Keratinocyte (primary cell): ENCODE results near the gene AZIN2. TPM values are rescaled to one million over a fixed set of nuclear protein-coding genes. Genes with fewer than 3 reads are reported as not detected.
A peak's percentile ranks its signal among the peaks of the same experiment; 100 is the strongest.

Experiments
- DNase-seq: peaks from one replicate; pipeline ENCODE4 v3.0.0-alpha.2; 2011; ENCODE audit warnings: low read depth, missing footprints, low spot score
- FAIRE-seq: peaks from 2 replicates; lab custom pipeline; 2011; peaks lifted over from hg19 to GRCh38; lab: Jason Lieb, UNC
- H2AFZ ChIP-seq: 2 replicates; pipeline ENCODE4 v1.6.0; 2012; ENCODE audit warnings: low read length, control low read depth, inconsistent platforms; ENCODE audit not compliant: control insufficient read depth
- H3K27ac ChIP-seq: 2 replicates; pipeline ENCODE4 v1.5.1; 2011; ENCODE audit warnings: low read length; ENCODE audit not compliant: control insufficient read depth, insufficient read depth
- H3K27me3 ChIP-seq: 3 replicates; pipeline ENCODE4 v1.6.0; 2011; ENCODE audit warnings: low read length; ENCODE audit not compliant: control insufficient read depth, insufficient read depth; ENCODE audit errors: extremely low read depth
- H3K36me3 ChIP-seq, 2 experiments: 2 replicates in 1 of 2; 3 replicates in 1 of 2; pipeline ENCODE4 v1.5.1; 2011; ENCODE audit warnings: low read length in 2 of 2, mild to moderate bottlenecking in 1 of 2; ENCODE audit not compliant: control insufficient read depth in 2 of 2, insufficient read depth in 2 of 2; ENCODE audit errors: extremely low read depth in 1 of 2
- H3K4me1 ChIP-seq: 3 replicates; pipeline ENCODE4 v1.5.1; 2011; ENCODE audit warnings: low read length; ENCODE audit not compliant: control insufficient read depth, insufficient read depth; ENCODE audit errors: extremely low read depth
- H3K4me2 ChIP-seq: 3 replicates; pipeline ENCODE4 v1.6.0; 2011; ENCODE audit warnings: low read depth, low read length; ENCODE audit not compliant: control insufficient read depth, insufficient read depth; ENCODE audit errors: extremely low read depth
- H3K4me3 ChIP-seq, 3 experiments: fragments of 200-600 bp in 1 of 3; sonication (generic) in 1 of 3; 2 replicates in 2 of 3; 3 replicates in 1 of 3; pipeline ENCODE4 v1.5.1; 2011 to 2016; ENCODE audit warnings: low read length in 3 of 3, mild to moderate bottlenecking in 3 of 3, control low read depth in 2 of 3, inconsistent platforms in 1 of 3, low read depth in 1 of 3, mixed read lengths in 1 of 3, mixed run types in 1 of 3, moderate library complexity in 1 of 3; ENCODE audit not compliant: control insufficient read depth in 2 of 3, insufficient read depth in 2 of 3; ENCODE audit errors: extremely low read depth in 1 of 3
- H3K79me2 ChIP-seq: 2 replicates; pipeline ENCODE4 v1.6.0; 2012; ENCODE audit warnings: low read length; ENCODE audit not compliant: control insufficient read depth, insufficient read depth
- H3K9ac ChIP-seq: 3 replicates; pipeline ENCODE4 v1.6.0; 2011; ENCODE audit warnings: low read length; ENCODE audit not compliant: control insufficient read depth, insufficient read depth; ENCODE audit errors: extremely low read depth
- H3K9me1 ChIP-seq: 3 replicates; pipeline ENCODE4 v1.6.0; 2011; ENCODE audit warnings: low read length; ENCODE audit not compliant: control insufficient read depth, insufficient read depth; ENCODE audit errors: extremely low read depth
- H3K9me3 ChIP-seq: 2 replicates; pipeline ENCODE4 v1.5.1; 2012; ENCODE audit warnings: low read depth, low read length; ENCODE audit not compliant: control insufficient read depth
- H4K20me1 ChIP-seq: 3 replicates; pipeline ENCODE4 v1.6.0; 2011; ENCODE audit warnings: low read length; ENCODE audit not compliant: control insufficient read depth, insufficient read depth; ENCODE audit errors: extremely low read depth
- CTCF ChIP-seq, 3 experiments: IDR thresholded peaks in 1 of 3; conservative IDR thresholded peaks in 1 of 3; optimal IDR thresholded peaks in 1 of 3; 2 replicates in 2 of 3; 3 replicates in 1 of 3; pipeline versions ENCODE3 to v1.5.1; 2011; ENCODE audit warnings: low read length in 3 of 3, mild to moderate bottlenecking in 3 of 3, moderate library complexity in 2 of 3, control low read depth in 1 of 3, inconsistent platforms in 1 of 3; ENCODE audit not compliant: insufficient read depth in 2 of 3; ENCODE audit errors: extremely low read depth in 1 of 3
- EZH2 ChIP-seq: IDR thresholded peaks from one replicate; pipeline ENCODE4 v1.6.1; 2012; ENCODE audit warnings: inconsistent platforms, mild to moderate bottlenecking, low read length, moderate library complexity
- dilution Hi-C: fragments of 300-500 bp; cut with MboI; formaldehyde crosslinking; loops from one replicate; pipeline ENCODE4 v1.7.0; 2020; ENCODE audit warnings: low sequenced_read_pairs; ENCODE audit not compliant: extremely low pct_ligation_motif_present
- polyA plus RNA-seq, 5 experiments: library from polyadenylated mRNA; depleted of rRNA in 3 of 5; stranded (reverse) in 3 of 5; stranded (forward) in 1 of 5; unstranded in 1 of 5; fragments of >200 nt; gene quantifications; 1 replicate in 1 of 5; 2 replicates in 3 of 5; 3 replicates in 1 of 5; pipeline versions ENCODE4 v1.2.1 to v1.2.3, GENCODE V29; 2011 to 2012; ENCODE audit warnings: missing spikeins in 2 of 5, low read depth in 1 of 5, low replicate concordance in 1 of 5

The AZIN2 gene
- polyA plus RNA-seq, 1 donor (not counting 4 experiments of a cell fraction or from before 2014, with no cell fraction given): 6.7 TPM

GRCh38 chr1:33097762-33098161 is 16.8 kb downstream of the AZIN2 start:
- TF ChIP-seq EZH2 (no peak), CTCF (optimal IDR thresholded peaks at IDR 0.05 in 1 of 3, IDR thresholded peaks at IDR 0.05 in 1 of 3, conservative IDR thresholded peaks at IDR 0.05 in 1 of 3; ENCODE audit: extremely low read depth in 1 of 3, insufficient read depth in 2 of 3, low read length in 3 of 3) (no peak)
- Histone ChIP-seq H3K4me3 (no peak overlapping the region), H2AFZ (no peak overlapping the region), H3K9me3 (no peaks in the 10 kb centered on the region), H4K20me1 (no peaks in the 10 kb centered on the region), H3K9me1 (no peaks in the 10 kb centered on the region), H3K36me3 (peaks cover 9 to 12% of the 10 kb centered on the region in 2 experiments), H3K27ac (no peak overlapping the region), H3K4me1 (peaks cover 35% of the 10 kb centered on the region), H3K27me3 (no peaks in the 10 kb centered on the region), H3K9ac (no peak overlapping the region), H3K4me2 (no peak overlapping the region), H3K79me2 (no peaks in the 10 kb centered on the region)
- dilution Hi-C loops: no loop called here
- FAIRE-seq (no peak), DNase-seq (no peak)

GRCh38 chr1:33098371-33098770 is 17.4 kb downstream of the AZIN2 start:
- no peak overlapping the region for H3K4me3 ChIP-seq
- H3K9ac ChIP-seq: no peak overlapping the region
- no peak for DNase-seq
- peaks cover 9 to 13% of the 10 kb centered on the region in 2 experiments for H3K36me3 ChIP-seq
- H3K79me2 ChIP-seq: no peaks in the 10 kb centered on the region
- no peaks in the 10 kb centered on the region for H3K9me3 ChIP-seq
- dilution Hi-C loops: no loop called here
- no peaks in the 10 kb centered on the region for H3K9me1 ChIP-seq
- TF ChIP-seq CTCF (optimal IDR thresholded peaks at IDR 0.05 in 1 of 3, IDR thresholded peaks at IDR 0.05 in 1 of 3, conservative IDR thresholded peaks at IDR 0.05 in 1 of 3; ENCODE audit: extremely low read depth in 1 of 3, insufficient read depth in 2 of 3, low read length in 3 of 3): no peak
- TF ChIP-seq EZH2: no peak
- peak; percentile 9 for FAIRE-seq
- H2AFZ ChIP-seq: no peak overlapping the region
- H3K4me1 ChIP-seq: peaks cover 35% of the 10 kb centered on the region
- no peaks in the 10 kb centered on the region for H3K27me3 ChIP-seq
- H3K27ac ChIP-seq: no peak overlapping the region
- no peaks in the 10 kb centered on the region for H4K20me1 ChIP-seq
- no peak overlapping the region for H3K4me2 ChIP-seq
